DMS 273 treated with DMSO at 0.1 percent for 48 hours (cell line): ENCODE results near the gene UBE2H.
"Not testable (repeated sequence)": the region's sequence is repeated elsewhere in the genome, so short reads cannot be mapped to it uniquely, and the experiment has no call there.

Experiments used
- DNase-seq: peaks from one replicate; lab custom pipeline; 2025; lab: John Stamatoyannopoulos, UW

Gene UBE2H

GRCh38 chr7:129823143-129823542 is 129.6 kb downstream of the UBE2H start:
- DNase-seq = not testable (repeated sequence)

- DNase-seq = peak; percentile 43
These were observed 131.3 kb downstream of the UBE2H start for GRCh38 chr7:129821476-129821875.

- no peak for DNase-seq
These were observed 136.0 kb downstream of the UBE2H start for GRCh38 chr7:129816742-129817141.

- DNase-seq = no peak
These were observed 144.9 kb downstream of the UBE2H start for GRCh38 chr7:129807863-129808262.

DNA sequence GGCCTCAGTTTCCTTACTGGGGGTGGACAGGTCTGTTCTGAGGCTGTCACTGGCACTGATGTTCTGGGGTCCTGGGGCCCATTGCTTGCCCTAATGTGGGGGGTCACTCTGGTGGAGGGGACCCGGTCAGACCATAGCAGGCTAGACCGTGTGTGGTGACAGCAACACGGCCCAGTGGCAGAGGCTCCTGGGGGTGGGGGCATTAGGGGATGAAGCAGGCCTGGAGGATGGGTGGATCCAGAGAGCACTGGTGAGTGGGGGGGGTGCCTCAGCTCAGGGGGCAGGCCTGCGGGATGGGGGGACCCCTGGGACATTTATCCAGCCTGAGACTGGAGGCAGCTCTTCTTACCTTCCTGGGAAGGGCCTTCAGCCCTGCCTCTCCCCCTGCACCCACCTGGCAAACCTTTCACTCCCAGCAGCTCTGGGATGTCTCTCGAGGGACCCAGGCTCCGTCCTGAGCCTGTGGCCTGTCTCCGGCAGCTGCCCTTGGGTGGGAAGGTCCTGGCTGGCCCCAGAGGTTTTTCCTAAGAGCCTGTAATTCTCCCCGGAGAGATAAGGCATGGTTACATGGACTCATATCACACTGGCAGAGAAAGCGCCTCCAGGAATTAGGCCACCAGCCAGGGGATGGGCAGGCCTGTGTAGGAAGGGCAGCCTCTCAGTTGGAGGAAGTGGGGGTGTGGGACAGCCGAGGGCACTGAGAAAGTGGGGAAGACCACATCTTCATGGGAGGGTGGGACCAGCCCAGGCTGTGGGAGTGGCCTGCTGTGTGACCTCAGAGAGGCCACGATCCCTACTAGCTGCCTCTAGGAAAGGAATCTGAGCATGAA is 147.7 kb downstream of the UBE2H start:
- DNase-seq = no peak

GRCh38 chr7:129804111-129804889 is 148.5 kb downstream of the UBE2H start:
- DNase-seq = no peak

DNA sequence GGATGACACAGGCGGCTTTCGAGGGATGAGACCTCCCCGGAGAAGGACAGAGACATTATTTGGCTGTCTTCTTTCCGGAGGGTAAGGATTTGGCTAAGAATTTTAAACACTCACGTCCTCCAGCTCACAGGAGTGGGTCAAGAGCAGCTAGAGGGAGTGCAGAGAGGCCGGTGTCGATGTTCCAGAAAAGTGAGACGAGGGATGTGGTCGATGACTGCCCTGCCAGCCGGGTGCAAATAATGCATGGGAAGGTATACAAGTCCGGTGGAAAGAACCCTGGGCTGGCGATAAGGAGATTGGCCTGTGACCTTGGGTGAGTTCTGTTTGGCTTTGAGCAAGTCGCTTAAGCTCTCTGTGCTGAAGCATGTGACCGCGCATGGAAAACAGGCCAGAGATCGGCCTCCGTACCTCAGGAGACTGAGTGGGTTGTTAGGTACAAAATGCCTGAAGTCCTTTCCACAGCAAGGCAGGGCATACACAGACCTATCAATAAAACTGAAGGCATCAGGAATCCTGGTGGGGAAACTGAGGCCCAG is 149.1 kb downstream of the UBE2H start:
- no peak for DNase-seq

DNA sequence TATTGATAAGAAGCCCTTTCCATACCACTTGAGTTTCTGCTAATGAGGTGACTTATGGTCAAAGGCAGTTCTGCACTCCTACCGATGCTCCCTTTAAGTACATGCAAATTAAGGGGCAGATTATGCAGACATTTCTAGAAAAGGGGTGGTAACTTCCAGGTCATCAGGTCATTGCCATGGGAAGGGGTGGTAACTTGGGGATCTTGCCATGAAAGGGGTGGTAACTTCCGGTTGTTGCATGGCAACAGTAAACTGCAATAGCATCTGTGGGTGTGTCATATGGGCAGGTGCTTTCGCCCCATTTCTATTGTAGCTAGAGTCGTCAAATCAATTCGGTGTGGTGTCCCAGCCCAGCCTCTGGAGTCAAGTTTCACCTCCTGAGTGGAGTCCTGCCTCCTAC is 150.9 kb downstream of the UBE2H start:
- no peak for DNase-seq

DNA sequence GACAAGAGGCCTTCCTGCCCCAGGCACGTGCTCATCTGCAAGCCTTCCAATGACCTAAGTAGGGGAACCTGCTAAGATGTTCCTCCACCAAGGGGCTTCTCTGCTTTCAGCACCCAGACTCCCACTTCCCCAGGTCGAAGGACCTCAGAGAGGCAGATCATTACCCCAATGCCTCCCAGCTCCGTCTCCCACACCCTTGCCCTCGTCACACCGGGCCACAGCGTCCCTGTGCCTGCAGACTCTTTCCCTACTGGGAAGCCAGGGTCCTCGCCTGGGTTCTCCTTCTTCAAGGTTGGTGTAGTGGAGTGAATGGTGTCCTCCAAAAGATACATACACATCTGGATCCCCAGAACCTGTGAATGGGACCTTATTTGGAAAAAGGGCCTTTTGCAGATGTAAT is 151.9 kb downstream of the UBE2H start:
- DNase-seq = no peak

- no peak for DNase-seq
These were observed 153.3 kb downstream of the UBE2H start for GRCh38 chr7:129799350-129799955.

- no peak for DNase-seq
These were observed 154.0 kb downstream of the UBE2H start for GRCh38 chr7:129798616-129799349.

- peak; percentile 44 for DNase-seq
These were observed 155.5 kb downstream of the UBE2H start for GRCh38 chr7:129797214-129797789.

GRCh38 chr7:129796186-129796775 is 156.5 kb downstream of the UBE2H start:
- DNase-seq = no peak

DNA sequence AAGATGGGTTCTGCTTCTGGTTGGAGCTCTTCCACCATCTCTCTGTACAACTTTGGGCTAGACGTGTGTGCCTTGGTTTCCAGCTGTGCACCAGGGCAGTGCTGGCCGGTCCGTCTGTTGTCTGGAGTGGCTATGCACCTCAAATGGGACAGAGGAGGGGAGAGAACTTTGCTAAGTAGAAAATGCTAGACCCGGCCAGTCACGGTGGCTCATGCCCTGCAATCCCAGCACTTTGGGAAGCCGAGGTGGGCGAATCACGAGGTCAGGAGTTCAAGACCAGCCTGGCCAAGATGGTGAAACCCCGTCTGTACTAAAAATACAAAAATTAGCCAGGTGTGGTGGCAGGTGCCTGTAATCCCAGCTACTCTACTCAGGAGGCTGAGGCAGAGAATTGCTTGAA is 158.3 kb downstream of the UBE2H start:
- DNase-seq = not testable (repeated sequence)

- no peak for DNase-seq
These were observed 159.1 kb downstream of the UBE2H start for GRCh38 chr7:129793506-129794310.

- DNase-seq = no peak
These were observed 160.0 kb downstream of the UBE2H start for GRCh38 chr7:129792721-129793120.

- no peak for DNase-seq
These were observed 162.6 kb downstream of the UBE2H start for GRCh38 chr7:129790136-129790535.

- DNase-seq = peak; percentile 85
These were observed 163.1 kb downstream of the UBE2H start for GRCh38 chr7:129789652-129790051.

DNA sequence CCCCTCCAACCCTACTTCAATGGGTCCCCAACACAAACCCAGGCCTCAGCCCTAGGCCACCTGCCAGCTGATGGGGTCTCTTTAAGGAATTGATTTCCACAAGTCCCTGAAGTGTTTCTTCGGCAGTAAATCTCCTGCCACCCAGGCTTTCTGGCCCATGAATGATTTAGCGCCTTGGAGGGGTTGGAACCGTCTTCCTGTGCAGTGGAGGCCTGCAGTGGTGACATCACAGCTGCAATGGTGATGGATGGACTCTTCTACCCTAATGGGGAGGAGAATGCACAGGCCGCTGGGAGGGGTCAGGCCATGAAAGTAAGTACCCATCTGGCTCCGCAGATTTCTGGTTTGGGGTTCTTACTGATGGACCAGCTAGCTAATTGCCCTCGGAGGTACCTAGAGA is 163.8 kb downstream of the UBE2H start:
- no peak for DNase-seq
